ENCODE measurements around the gene SFT2D1.

DNA sequence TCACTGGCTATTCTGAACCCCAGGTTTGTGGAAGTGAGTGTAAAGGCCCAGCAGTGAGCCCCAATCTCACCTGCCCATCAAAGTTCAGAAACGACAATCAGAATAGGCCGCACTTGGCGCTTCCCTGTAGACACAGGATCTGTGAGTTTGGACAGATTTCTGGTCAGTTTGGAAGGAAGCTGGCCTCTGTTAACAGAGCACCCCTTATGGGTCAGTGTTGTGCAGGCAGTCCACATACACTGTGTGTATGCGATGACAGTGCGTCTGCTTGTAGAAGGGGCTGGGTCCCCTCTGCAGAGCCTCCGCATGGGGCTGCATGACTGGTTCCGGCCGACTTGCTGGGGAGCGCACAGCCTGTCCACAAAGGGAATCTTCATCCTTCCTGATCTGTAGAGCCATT, 43.8 kb upstream of the SFT2D1 start:
- no peak for TF ChIP-seq HSF4 (CRISPR knock-in tag; IDR thresholded peaks at IDR 0.05; ENCODE audit: borderline replicate concordance)
- TF ChIP-seq BHLHE40 (IDR thresholded peaks at IDR 0.05; ENCODE audit: low read length), result no peak
- TF ChIP-seq RBM22 (IDR thresholded peaks at IDR 0.05; ENCODE audit: low read depth, low read length, poor library complexity, severe bottlenecking), result no peak
- TF ChIP-seq, protein P1, sequence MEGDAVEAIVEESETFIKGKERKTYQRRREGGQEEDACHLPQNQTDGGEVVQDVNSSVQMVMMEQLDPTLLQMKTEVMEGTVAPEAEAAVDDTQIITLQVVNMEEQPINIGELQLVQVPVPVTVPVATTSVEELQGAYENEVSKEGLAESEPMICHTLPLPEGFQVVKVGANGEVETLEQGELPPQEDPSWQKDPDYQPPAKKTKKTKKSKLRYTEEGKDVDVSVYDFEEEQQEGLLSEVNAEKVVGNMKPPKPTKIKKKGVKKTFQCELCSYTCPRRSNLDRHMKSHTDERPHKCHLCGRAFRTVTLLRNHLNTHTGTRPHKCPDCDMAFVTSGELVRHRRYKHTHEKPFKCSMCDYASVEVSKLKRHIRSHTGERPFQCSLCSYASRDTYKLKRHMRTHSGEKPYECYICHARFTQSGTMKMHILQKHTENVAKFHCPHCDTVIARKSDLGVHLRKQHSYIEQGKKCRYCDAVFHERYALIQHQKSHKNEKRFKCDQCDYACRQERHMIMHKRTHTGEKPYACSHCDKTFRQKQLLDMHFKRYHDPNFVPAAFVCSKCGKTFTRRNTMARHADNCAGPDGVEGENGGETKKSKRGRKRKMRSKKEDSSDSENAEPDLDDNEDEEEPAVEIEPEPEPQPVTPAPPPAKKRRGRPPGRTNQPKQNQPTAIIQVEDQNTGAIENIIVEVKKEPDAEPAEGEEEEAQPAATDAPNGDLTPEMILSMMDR (IDR thresholded peaks at IDR 0.05 in 2 of 3, conservative IDR thresholded peaks at IDR 0.05 in 1 of 3; ENCODE audit: insufficient read depth in 2 of 3, low read depth in 1 of 3, low read length in 3 of 3), result no peak
- TF ChIP-seq, protein P2, sequence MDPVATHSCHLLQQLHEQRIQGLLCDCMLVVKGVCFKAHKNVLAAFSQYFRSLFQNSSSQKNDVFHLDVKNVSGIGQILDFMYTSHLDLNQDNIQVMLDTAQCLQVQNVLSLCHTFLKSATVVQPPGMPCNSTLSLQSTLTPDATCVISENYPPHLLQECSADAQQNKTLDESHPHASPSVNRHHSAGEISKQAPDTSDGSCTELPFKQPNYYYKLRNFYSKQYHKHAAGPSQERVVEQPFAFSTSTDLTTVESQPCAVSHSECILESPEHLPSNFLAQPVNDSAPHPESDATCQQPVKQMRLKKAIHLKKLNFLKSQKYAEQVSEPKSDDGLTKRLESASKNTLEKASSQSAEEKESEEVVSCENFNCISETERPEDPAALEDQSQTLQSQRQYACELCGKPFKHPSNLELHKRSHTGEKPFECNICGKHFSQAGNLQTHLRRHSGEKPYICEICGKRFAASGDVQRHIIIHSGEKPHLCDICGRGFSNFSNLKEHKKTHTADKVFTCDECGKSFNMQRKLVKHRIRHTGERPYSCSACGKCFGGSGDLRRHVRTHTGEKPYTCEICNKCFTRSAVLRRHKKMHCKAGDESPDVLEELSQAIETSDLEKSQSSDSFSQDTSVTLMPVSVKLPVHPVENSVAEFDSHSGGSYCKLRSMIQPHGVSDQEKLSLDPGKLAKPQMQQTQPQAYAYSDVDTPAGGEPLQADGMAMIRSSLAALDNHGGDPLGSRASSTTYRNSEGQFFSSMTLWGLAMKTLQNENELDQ (CRISPR knock-in tag; IDR thresholded peaks at IDR 0.05; ENCODE audit: borderline replicate concordance), result no peak
- no peak for TF ChIP-seq RBFOX2 (IDR thresholded peaks at IDR 0.05; ENCODE audit: low read depth, low read length)
- no peak for TF ChIP-seq EHMT2 (IDR thresholded peaks at IDR 0.05)
- TF ChIP-seq CCAR2 (IDR thresholded peaks at IDR 0.05; ENCODE audit: low read depth, low read length), result no peak
- TF ChIP-seq PYGO2 (tag; IDR thresholded peaks at IDR 0.05), result no peak
- TF ChIP-seq POU5F1 (IDR thresholded peaks at IDR 0.05; ENCODE audit: borderline replicate concordance, low read depth, low read length, partially characterized antibody), result no peak
